DLD1 (cell line): ENCODE data around the gene POR.
"Not testable (repeated sequence)": the region's sequence is repeated elsewhere in the genome, so short reads cannot be mapped to it uniquely, and the experiment has no call there.

ENCODE experiments used
- in situ Hi-C: cut with HindIII; loops from 2 replicates; pipeline ENCODE4 v1.10.0; 2017; ENCODE audit warnings: low sequenced_read_pairs

POR gene

DNA sequence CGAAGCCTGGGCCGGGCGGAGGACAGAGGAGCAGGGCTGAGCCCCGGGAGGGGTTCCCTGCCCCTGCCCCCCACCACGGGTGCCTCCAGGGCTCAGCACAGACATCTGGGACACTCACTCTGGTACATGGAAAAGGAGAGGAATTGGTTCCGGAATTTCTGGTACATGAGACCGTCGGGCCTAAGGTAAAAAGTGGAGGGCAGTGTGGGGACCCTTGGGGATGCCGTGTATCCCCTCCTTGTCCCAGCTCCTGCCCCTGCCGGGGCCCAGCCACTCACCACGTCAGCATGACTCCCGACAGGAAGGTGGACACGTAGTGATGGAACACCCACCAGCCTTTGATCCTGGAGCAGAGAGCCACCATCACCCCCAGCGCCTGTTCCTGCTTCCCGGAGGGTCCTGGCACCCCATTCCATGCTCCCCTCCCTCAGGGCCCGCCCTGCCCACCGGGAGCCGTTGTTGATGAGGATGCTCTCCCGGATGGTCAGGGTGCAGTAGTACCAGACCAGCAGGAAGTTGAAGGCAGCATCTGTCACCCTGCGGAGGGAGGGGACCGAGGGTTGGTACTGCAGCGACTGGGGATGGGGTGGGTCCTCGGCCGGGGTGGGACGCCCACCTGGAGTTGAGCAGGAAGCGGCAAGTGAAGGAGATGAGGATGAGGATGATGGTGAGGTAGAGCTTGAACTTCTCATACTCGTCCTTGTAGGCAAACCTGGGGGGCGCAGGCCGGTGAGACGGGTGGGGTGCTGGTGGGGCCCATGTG lies 73.0 kb downstream of the POR start:
- in situ Hi-C loops: no loop called here

DNA sequence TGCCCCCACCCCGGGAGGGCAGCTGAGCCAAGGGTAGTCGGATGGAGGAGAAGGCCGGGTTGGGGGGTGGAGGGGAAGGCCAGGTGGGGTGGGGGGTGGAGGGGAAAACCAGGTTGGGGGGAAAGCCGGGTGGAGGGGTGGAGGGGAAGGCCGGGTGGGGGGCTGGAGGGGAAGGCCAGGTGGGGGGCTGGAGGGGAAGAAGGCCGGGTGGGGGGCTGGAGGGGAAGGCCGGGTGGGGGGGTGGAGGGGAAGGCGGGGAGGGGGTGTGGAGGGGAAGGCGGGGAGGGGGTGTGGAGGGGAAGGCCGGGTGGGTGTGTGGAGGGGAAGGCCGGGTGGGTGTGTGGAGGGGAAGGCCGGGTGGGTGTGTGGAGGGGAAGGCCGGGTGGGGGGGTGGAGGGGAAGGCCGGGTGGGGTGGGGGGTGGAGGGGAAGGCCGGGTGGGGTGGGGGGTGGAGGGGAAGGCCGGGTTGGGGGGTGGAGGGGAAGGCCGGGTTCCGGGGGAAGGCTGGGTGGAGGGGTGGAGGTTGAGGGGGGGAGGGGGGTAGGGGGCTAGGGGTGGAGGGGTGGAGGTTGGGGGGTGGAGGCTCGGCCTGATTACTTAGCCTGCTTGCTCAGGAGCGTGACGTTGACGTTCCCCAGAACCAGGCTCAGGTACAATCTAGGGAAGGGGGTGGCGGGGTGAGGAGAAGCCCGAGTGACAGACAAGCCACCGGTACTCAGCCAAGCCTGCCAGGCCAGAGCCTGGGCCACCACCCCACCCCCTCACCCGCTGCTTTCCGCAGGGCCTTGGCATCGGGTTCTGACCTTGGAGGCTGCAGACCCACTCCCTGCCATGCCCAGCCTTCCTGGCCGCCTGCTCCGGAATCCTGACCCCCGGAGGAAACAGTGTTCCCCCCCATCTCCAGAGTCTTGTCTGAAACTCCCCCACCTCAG lies 73.9 kb downstream of the POR start:
- in situ Hi-C loops: no loop called here

DNA sequence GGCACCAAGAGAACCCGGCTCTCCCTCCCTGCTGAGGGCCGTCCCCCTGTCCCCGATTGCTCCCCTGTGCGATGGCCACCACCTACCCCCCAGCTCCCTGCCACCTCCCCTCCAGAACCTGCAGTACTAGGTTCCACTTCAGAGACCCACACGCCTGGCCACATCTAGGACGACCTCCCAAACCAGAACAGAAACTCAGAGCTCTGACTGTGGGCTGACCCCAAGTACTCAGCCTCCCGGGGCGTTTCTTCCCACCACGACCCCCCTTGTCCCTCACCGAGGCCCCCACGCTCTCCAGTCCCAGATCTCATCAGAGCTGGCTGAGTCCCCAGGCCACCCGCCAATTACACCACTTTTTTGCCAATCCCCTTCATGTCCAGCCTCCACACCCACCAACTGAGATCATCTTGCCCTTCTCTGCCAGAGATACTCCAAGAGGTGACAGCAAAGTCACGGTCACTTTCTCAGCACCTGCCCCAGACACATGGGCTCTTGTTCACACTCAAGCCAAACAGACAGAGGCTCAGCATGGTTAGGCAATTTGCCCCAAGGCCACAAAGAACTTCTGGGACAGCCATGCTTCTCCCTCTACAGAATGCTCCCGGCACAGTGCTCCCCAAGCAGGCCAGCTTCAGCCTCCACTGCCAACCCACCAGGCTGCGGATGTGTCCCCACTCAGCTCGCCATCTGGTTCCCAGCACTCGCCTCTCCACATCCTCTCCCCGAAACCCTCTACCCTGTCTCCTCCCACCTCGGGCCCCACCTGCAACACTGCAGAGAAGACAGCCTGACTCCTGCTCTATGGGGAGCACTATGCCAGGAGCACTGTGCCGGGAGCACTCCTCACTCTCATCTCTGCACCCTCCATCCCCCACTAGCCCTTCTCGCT lies 74.8 kb downstream of the POR start:
- in situ Hi-C loops: no loop called here

DNA sequence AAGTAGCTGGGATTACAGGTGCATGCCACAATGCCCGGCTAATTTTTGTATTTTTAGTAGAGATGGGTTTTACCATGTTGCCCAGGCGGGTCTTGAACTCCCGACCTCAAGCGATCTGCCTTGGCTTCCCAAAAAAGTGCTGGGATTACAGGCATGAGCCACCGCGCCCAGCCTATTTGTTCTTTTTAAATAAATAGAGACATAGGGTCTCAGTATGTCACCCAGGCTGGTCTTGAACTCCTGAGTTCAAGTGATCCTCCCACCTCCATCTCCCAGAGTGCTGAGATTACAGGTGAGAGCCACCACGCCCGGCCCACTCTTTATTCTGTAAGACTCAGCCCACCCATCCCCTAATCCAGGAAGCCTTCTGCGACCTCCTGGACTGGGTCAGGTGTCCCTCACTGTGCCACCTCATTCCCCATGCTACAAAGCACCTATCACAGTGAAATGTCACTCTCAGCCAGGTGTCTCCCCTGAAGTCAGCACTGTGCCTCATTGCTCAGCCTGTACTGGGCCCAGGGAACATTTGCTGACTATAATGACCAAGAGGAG lies 76.7 kb downstream of the POR start:
- in situ Hi-C loops: no loop called here

DNA sequence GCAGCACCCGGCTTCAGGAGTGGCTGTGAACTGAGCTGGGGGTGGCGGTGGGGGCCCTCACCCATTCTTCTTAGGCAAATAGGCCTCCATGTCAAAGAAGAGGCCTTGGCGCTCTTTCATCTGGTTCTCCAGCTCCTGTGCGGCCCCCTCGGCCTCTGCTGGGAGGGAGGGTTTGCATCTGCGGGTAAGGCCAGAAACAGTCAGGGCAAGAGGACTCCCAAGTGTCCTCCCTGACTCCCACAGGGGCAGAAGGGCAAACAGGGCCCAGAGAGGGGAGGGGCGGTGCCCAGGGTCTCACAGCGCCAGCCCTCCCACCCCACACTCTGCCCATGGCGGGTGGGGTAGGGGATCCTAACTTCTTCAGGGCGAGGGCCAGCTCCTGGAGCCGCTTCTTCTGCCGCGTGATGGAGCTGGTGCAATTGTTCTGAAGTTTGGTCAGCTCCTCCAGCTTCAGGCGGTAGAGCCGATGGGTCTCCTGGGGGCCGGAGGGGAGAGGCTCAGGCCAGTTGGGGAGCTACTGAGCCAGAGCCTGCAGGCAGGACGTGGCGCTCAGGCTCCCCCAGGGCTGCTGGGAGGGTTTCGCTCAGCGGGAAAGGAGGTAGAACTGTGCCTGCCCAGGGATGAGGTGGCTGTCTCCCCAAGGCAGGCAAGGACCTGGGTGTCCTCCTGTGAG lies 77.3 kb downstream of the POR start:
- in situ Hi-C loops: no loop called here

DNA sequence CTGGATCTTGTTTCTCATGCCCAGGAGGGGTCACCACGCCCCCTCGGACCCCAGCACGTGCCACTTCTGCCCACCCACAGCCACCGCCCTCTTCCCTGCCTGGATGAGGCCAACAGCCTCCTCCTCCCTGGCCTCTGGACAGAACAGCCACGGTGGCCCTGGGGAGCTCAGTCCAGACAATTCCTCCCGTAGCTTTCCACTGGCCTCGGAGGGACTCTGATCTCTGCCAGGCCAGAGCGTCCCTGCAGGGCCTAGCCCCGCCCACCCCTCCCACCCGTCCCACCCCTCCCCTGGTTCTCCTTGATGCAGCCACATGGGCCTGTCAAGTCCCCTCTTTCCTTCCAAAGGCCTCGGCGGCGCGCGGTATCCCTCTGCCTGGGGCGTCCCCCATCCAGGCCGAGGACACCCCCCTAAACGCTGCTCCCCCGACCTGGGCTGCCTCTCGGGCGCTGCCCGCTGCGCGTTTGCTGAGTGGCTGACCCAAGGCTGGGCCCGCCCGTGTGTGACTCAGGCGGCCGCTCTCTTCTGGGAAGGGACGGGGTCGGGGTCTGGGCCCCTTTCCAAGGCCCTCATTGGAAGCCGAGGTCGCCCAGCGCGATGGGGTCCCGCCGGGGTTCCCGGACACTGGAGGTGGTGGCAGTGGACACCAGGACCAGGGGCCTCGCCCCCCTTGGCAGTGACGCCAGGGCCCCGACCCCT lies 78.9 kb downstream of the POR start:
- in situ Hi-C loops: no loop called here

DNA sequence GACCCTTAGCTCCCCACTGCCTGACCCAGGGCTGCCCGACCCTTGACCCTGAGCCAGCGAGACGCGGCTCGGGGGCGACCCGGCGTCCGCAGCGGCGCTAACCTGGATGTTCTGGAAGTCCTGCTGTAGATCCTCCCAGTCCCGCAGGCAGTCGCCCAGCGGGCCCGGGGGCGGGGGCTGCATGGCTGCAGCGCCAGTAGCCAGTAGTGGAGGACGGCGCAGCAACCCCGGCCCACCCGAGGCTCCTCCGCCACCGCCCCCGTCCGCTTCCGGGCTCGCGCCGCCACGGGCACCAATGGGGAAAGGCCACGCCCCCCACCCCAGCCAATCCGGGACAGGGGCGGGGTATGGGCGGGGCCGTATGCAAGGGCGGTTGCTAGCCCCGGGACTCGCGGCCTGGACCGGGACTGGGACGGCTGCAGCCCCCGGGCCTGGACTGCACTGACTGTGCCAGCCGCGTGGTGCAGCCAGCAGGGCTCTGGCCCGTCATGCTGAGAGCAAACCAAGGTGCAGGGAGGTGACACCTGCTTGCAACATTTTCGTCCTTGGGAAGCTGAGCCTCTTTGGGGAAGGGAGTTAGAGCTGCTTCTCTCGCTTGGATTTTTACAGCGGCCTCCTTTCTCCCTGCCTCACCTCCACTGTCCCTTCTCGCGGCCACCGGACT lies 79.6 kb downstream of the POR start, which contains the start of gene TMEM120A:
Gene TMEM120A, minus strand, starts transcription at position 208 of the 664 bp plus-strand sequence. Its CDS starts 25 bp downstream, at position 183.
- in situ Hi-C loops: no loop called here

DNA sequence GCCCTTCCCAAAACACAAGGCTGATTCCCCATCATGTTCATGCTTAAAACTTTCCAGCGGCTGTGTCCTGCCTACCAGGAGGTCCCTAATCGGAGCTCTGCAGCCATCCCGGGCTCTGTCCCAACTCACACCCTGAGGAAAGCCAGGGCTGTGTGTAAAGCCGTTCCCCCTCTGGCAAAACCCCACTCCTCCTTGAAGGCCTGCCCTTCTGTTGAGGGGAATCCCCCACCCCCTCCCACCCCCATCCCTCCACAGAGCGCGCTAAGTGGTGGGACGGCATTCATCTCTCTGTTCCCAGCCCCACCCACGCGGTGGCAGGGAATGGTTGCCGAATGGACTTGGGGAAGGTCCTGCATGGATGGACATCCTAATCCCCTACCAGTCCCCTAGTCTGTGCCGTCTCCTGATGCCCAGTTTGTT lies 80.1 kb downstream of the POR start:
- in situ Hi-C loops: no loop called here

DNA sequence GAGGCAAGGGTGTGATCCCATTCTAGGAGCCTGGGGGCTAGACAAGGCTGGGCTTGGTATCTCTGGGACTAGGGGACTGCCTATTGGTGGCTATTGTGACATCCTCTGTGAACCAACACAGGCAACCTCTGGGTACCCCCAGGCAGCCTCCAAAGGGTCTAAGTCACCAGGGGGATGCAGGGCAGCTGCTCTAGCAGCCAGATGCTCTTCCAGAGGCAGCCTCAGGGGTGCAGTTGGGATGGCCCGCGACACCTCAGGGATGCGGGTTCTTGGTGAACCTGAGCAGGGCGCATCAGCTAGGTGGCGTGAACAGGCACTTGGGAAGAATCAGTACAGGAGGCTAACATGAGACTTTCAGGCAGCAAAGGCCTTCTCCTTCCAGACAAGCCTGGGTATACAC lies 81.0 kb downstream of the POR start:
- in situ Hi-C loops: no loop called here

DNA sequence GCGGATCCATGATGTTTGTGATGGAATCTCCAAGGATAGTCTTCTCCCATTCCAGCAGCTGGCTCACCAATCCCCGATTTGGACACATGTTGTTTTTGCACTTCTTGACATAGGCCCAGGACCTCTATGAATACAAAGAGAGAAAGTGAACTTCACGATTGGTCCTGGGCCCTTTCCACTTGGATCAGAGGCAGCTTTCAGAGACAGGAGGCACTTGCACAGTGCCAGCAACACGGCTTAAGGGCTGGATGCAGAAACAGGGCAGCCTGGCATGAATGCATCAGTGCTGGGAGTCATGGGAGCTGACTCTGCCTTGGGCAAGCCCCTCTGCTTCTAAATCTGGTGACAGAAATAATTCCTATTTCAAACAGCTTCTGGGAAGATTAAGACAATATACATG lies 81.5 kb downstream of the POR start:
- in situ Hi-C loops: no loop called here

DNA sequence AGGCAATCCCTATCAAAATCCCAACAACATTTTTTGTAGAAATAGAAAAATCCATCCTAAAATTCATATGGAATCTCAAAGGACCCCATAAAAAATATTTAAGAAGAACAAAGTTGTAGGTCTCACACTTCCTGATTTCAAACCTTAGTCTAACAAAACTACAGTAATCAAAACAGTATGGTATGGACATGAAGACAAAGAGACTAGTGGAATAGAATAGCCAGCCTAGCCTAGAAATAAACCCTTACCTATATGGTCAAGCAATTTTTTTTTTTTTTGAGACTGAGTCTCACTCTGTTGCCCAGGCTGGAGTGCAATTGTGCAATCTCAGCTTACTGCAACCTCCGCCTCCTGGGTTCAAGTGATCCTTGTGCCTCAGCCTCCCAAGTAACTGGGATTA lies 83.1 kb downstream of the POR start:
- in situ Hi-C loops: no loop called here

DNA sequence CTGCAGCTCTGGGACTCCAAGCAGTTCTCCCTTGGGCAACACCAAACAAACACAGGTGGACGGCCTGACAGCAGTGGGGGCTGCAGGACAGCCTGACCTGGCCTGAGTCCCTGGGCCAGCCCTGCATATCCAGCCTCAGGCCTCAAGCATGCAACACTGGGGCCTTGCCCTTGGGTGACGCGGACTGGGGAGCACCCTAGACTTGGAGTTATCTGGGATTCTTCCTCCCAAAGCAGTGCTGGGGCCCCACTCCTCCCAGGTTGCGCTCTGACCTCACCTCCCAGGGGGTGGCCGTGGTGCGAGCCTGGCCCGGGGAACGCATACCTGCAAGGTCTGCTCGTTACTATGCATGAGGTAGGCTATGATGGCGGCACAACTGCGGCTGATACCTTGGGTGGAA lies 85.6 kb downstream of the POR start:
- in situ Hi-C loops: no loop called here

DNA sequence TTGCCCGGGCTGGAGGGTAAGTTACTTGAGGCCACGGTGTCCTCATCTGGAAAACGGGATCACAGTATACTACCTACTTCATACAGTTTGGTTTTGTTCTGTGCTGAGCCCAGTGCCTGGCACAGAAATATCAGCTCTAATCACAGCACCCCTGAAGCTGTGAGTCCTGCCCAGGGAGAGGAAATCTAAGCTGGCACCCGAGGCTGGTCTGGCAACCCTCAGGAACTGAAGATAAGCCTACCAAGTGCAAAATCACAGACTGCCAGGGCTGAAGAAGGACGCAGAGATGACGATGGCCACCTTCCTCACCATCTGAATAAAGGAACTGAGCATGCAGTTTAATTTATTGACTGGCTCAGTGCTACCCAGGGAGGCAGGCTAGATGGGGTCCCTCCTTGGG lies 87.2 kb downstream of the POR start:
- in situ Hi-C loops: no loop called here

DNA sequence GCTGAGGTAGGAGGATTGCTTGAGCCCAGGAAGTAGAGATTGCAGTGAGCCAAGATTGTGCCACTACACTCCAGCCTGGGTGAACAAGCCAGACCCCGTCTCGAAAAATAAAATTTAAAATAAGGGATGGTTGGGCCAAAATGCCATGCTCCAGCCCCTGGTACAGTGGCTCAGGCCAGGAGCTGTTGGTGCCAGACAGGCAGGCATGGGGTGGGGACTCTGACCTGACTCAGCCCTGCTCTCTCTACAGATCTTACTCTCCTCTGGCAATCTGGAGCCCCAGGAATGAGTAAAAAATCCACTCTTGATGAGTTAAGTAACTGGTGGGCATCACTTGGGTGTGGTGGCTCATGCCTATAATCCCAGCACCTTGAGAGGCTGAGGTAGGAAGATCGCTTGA lies 87.9 kb downstream of the POR start:
- in situ Hi-C loops: no loop called here

DNA sequence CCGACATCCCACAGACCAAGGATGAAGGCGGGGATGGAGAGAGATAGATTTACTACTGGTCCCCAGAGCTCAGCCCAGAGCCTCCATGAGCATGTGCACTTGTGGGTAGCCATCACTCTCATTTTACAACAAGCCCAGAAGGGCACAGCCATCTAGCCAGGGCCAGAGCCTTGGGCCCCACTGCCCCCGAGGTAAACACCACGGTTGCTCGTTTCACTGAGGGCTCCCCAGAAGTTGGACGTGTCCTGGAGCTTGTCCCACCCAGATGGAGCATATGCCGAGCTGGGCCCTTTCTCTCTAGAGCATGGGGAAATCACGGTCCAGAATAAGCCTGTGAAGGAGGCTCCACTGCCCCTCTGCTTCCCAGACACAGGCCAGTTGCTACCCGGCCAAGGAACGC lies 88.4 kb downstream of the POR start:
- in situ Hi-C loops: no loop called here

DNA sequence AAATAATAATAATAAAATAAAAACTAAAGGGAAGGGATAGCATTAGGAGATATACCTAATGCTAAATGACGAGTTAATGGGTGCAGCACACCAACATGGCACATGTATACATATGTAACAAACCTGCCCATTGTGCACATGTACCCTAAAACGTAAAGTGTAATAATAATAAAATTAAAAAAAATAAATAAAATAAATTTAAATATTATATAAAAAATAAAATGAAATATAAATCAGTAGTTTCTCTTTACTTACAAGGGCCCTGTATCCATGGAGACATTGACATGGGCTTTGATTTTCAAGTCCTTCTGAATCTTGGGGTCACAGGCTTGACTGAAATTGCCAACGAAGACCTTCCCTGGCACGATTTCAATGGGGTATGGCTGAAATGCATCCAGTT lies 90.0 kb downstream of the POR start:
- in situ Hi-C loops: not testable (repeated sequence)

DNA sequence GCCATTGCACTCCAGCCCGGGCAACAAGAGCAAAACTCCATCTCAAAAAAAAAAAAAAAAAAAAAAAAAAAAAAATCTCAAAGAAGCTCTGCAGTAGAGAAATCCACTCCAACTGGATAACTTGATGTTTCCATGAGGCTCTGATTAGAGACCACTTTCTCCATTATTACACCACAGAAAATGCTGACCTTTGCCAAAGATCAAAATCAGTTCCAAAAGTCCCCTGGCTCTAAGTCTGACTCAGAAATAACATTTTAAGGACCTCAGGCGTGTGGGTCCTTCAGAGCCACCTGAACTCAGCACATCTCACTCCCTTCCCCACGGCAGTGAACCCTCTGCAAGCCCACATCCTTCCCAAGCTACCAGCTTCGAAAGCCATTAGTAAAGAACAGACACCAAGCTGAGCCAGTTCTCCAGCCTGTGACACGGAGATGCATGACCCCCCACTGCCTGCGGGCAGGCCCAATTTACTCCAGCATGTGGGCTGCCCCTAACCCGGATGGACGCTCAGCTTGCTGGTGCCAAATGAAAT lies 93.3 kb downstream of the POR start:
- in situ Hi-C loops: no loop called here

DNA sequence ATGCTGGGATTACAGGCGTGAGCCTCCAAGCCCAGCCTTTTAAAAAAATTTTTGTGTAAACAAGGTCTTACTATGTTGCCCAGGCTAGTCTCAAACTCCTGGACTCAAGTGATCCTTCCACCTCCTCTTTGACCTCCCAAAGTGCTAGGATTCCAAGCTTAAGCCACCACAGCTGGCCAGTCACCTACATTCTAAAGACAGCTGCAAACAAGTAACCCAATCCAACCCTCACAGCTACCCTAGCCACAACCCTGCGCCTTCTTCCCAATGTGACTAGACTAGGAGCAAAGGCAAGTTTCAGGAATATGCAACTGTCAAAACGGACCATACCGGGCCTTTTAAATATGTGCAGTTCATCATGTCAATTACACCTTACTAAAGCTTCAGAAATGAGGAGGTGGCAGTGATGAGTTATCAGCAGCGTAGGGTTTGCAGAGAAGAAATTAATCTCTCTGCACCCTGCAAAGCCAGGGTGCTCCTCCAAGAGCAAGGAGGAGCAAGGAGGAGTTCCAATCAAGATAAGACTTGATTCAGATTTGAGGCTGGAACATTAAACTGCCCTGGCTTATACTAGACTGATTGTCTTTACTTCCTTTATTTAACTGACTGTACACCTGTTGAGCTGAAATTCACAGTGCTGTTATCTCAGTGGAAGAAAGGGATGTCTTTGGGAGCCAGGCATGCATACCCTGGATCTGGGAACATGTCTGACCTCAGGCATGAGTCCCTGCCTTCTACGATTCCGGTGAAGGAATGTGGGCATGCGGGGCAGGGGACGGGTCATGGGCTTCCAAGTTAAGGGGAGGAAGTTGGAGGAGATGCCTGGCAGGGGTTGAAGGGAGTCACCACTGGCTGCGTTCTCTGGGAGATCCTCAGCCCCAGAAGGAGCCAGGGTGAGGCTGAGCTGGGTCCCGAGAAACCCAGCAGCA lies 95.0 kb downstream of the POR start:
- in situ Hi-C loops: no loop called here
